CD4-positive, alpha-beta T cell treated with Interleukin-2 at 100 ng/mL for 4 hours (primary cell): ENCODE measurements around the gene USH2A.

Experiments
- DNase-seq: peaks from one replicate; pipeline ENCODE4 v3.0.0-alpha.2; 2020; ENCODE audit warnings: low spot score

The USH2A gene

GRCh38 chr1:215643592-215644321, 779.5 kb downstream of the USH2A start:
- DNase-seq = no peak

GRCh38 chr1:215640429-215641148, 782.7 kb downstream of the USH2A start:
- no peak for DNase-seq

GRCh38 chr1:215637041-215637573, 786.1 kb downstream of the USH2A start:
- DNase-seq = no peak

GRCh38 chr1:215636258-215636965, 786.8 kb downstream of the USH2A start:
- DNase-seq = no peak

- DNase-seq = no peak
Observed at GRCh38 chr1:215635827-215636226, 787.4 kb downstream of the USH2A start.

- DNase-seq = no peak
Observed at GRCh38 chr1:215631489-215631888, 791.8 kb downstream of the USH2A start.

- no peak for DNase-seq
Observed at GRCh38 chr1:215631040-215631439, 792.2 kb downstream of the USH2A start.

GRCh38 chr1:215625949-215626348, 797.3 kb downstream of the USH2A start:
- DNase-seq = no peak

GRCh38 chr1:215623162-215623561, 800.1 kb downstream of the USH2A start:
- no peak for DNase-seq

- no peak for DNase-seq
Observed at GRCh38 chr1:215617979-215618378, 805.3 kb downstream of the USH2A start.

GRCh38 chr1:215612391-215612790, 810.9 kb downstream of the USH2A start:
- no peak for DNase-seq

GRCh38 chr1:215608646-215609045, 814.6 kb downstream of the USH2A start:
- DNase-seq = no peak

- DNase-seq = no peak
Observed at GRCh38 chr1:215607412-215607811, 815.8 kb downstream of the USH2A start.

- DNase-seq = no peak
Observed at GRCh38 chr1:215606564-215607168, 816.6 kb downstream of the USH2A start.

GRCh38 chr1:215606036-215606435, 817.2 kb downstream of the USH2A start:
- DNase-seq = no peak

GRCh38 chr1:215605011-215605621, 818.1 kb downstream of the USH2A start:
- no peak for DNase-seq

GRCh38 chr1:215603319-215603718, 819.9 kb downstream of the USH2A start:
- DNase-seq = no peak

- no peak for DNase-seq
Observed at GRCh38 chr1:215601276-215601675, 822.0 kb downstream of the USH2A start.

GRCh38 chr1:215600867-215601266, 822.4 kb downstream of the USH2A start:
- no peak for DNase-seq

- DNase-seq = no peak
Observed at GRCh38 chr1:215600258-215600792, 822.9 kb downstream of the USH2A start.

- DNase-seq = no peak
Observed at GRCh38 chr1:215599418-215600074, 823.7 kb downstream of the USH2A start.
